ENCODE measurements around the gene PLB1. TPM values are rescaled to one million over a fixed set of nuclear protein-coding genes. Genes with fewer than 3 reads are reported as not detected.
"Not testable (repeated sequence)": the region's sequence is repeated elsewhere in the genome, so short reads cannot be mapped to it uniquely, and the experiment has no call there.

The PLB1 gene
- polyA plus RNA-seq, 10 donors = 1.6 to 3.6 (median 2.3) TPM

- not testable (repeated sequence) for DNase-seq
Observed at GRCh38 chr2:28665811-28666377, 170.0 kb downstream of the PLB1 start.

GRCh38 chr2:28666496-28667184, 170.8 kb downstream of the PLB1 start:
- DNase-seq = no peak

- no peak for DNase-seq
Observed at GRCh38 chr2:28667261-28667660, 171.4 kb downstream of the PLB1 start.

GRCh38 chr2:28668106-28668814, 172.4 kb downstream of the PLB1 start:
- DNase-seq = no peak

- DNase-seq = no peak
Observed at GRCh38 chr2:28668880-28669279, 173.0 kb downstream of the PLB1 start.

GRCh38 chr2:28670856-28671255, 175.0 kb downstream of the PLB1 start:
- no peak for DNase-seq

- DNase-seq = no peak
Observed at GRCh38 chr2:28673338-28673737, 177.5 kb downstream of the PLB1 start.

- DNase-seq = no peak
Observed at GRCh38 chr2:28674062-28674712, 178.3 kb downstream of the PLB1 start.

- DNase-seq = no peak
Observed at GRCh38 chr2:28674713-28675068, 178.8 kb downstream of the PLB1 start.

GRCh38 chr2:28676152-28676835, 180.4 kb downstream of the PLB1 start:
- no peak for DNase-seq

GRCh38 chr2:28678175-28678855, 182.5 kb downstream of the PLB1 start:
- DNase-seq = no peak

- no peak for DNase-seq
Observed at GRCh38 chr2:28678944-28679343, 183.1 kb downstream of the PLB1 start.

GRCh38 chr2:28680657-28681056, 184.8 kb downstream of the PLB1 start:
- DNase-seq = no peak

GRCh38 chr2:28681158-28681571, 185.3 kb downstream of the PLB1 start:
- no peak for DNase-seq

GRCh38 chr2:28681606-28682005, 185.7 kb downstream of the PLB1 start:
- DNase-seq = no peak

- DNase-seq = peak; percentile 83 to 91 (median 86)
Observed at GRCh38 chr2:28683100-28683706, 187.3 kb downstream of the PLB1 start.

- DNase-seq = no peak
Observed at GRCh38 chr2:28684142-28684858, 188.4 kb downstream of the PLB1 start.

- DNase-seq = no peak
Observed at GRCh38 chr2:28687171-28687570, 191.3 kb downstream of the PLB1 start.

- DNase-seq = no peak
Observed at GRCh38 chr2:28687640-28688385, 192.0 kb downstream of the PLB1 start.

GRCh38 chr2:28688818-28689217, 193.0 kb downstream of the PLB1 start:
- no peak for DNase-seq

Data from muscle of back (tissue), 11 donors.